ENCODE data around the gene RHEB. TPM values are rescaled to one million over a fixed set of nuclear protein-coding genes. Genes with fewer than 3 reads are reported as not detected.

Gene RHEB, protein sequence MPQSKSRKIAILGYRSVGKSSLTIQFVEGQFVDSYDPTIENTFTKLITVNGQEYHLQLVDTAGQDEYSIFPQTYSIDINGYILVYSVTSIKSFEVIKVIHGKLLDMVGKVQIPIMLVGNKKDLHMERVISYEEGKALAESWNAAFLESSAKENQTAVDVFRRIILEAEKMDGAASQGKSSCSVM
- total RNA-seq = 63.4 and 77.8 TPM in 2 replicates

DNA sequence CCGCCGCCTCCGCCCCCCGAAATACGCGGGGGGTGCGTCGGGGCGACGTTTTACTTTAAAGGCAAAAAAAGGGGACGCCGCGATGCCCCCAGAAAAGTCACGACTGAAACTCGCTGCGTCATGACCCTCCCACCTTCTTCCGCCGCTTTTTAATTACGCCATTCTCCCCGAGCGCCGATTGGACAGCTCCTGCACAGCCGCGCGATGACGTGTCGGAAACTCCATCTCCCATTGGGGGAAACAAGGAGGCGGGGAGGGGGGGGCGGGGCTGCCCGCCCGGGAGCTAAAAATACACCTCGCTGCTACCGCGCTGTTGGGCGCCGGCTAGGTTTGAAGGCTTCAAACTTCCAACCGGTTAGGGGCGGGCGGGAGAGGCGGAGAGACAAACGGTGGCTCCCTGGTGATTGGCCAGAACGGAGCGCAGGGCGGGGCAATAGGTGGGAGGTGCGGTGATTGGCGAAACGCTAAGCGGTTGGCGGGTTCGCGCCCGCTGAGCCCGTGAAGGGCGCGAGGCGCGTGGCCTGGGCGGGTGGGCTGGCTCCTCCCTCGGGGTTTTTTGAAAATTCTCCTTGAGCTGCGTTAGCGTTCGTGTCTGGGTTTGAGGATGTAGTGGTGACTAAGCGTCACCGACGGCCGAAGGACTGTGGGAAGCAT, at the start of gene RHEB:
Gene RHEB, minus strand, starts transcription at position 131 of the 654 bp plus-strand sequence. CDS start 384 bp downstream, outside the sequence.
- peak; percentile 98 for DNase-seq (ENCODE audit: insufficient read length, low spot score, missing footprints)
- Histone ChIP-seq H3K79me2 (ENCODE audit: insufficient read depth, low read length) (peaks cover 44% of the 10 kb centered on the region), H3K27me3 (ENCODE audit: insufficient read depth, low read length) (no peaks in the 10 kb centered on the region), H3K36me3 (ENCODE audit: insufficient read depth, low read length) (no peaks in the 10 kb centered on the region), H3K4me1 (ENCODE audit: insufficient read depth, low read length) (peaks cover 24% of the 10 kb centered on the region), H3K9me3 (ENCODE audit: low read depth, low read length) (no peaks in the 10 kb centered on the region), H3K27ac (ENCODE audit: low read depth, low read length) (peak within 1 kb of the TSS; percentile 91), H3K4me3 (ENCODE audit: insufficient read depth, low read length) (peak within 1 kb of the TSS; percentile 95), H4K20me1 (ENCODE audit: insufficient read depth, low read length) (peaks cover 38% of the 10 kb centered on the region), H3K4me2 (ENCODE audit: insufficient read depth, low read length) (peak within 1 kb of the TSS; percentile 89), H2AFZ (ENCODE audit: low read length) (peak within 1 kb of the TSS; percentile 85)
- TF ChIP-seq, protein P1, sequence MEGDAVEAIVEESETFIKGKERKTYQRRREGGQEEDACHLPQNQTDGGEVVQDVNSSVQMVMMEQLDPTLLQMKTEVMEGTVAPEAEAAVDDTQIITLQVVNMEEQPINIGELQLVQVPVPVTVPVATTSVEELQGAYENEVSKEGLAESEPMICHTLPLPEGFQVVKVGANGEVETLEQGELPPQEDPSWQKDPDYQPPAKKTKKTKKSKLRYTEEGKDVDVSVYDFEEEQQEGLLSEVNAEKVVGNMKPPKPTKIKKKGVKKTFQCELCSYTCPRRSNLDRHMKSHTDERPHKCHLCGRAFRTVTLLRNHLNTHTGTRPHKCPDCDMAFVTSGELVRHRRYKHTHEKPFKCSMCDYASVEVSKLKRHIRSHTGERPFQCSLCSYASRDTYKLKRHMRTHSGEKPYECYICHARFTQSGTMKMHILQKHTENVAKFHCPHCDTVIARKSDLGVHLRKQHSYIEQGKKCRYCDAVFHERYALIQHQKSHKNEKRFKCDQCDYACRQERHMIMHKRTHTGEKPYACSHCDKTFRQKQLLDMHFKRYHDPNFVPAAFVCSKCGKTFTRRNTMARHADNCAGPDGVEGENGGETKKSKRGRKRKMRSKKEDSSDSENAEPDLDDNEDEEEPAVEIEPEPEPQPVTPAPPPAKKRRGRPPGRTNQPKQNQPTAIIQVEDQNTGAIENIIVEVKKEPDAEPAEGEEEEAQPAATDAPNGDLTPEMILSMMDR (IDR thresholded peaks at IDR 0.05; ENCODE audit: extremely low read depth, low read depth, low read length) = no peak

DNA sequence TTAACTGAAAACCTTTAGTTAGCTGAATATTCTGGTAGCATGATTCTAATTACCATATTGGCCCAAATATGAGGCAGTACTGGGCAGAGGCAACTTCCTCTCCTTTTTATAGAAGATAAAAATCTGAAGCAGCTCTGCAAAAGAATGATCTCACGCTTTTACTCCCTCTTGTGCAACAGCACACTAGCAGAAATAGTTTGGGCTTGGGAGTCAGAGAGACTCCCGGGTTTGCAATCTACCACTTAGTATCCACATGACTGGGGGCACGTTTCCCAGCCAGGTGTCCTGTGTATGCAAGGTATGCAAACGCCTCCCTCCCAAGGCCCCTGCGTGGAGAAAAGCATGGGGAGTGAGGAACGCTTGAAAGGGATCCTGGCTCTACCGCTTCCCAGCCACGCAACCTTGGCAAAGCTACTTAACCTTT, 47.2 kb upstream of the RHEB start:
- Histone ChIP-seq H3K79me2 (ENCODE audit: insufficient read depth, low read length) (no peaks in the 10 kb centered on the region), H3K27me3 (ENCODE audit: insufficient read depth, low read length) (no peaks in the 10 kb centered on the region), H2AFZ (ENCODE audit: low read length) (no peak overlapping the region), H4K20me1 (ENCODE audit: insufficient read depth, low read length) (no peaks in the 10 kb centered on the region), H3K4me3 (ENCODE audit: insufficient read depth, low read length) (no peak overlapping the region), H3K4me1 (ENCODE audit: insufficient read depth, low read length) (no peaks in the 10 kb centered on the region), H3K4me2 (ENCODE audit: insufficient read depth, low read length) (no peak overlapping the region), H3K9me3 (ENCODE audit: low read depth, low read length) (no peaks in the 10 kb centered on the region), H3K36me3 (ENCODE audit: insufficient read depth, low read length) (peaks cover 29% of the 10 kb centered on the region), H3K27ac (ENCODE audit: low read depth, low read length) (peak overlapping the region; percentile 45)
- TF ChIP-seq, protein P1 (IDR thresholded peaks at IDR 0.05; ENCODE audit: extremely low read depth, low read depth, low read length) = no peak
- peak; percentile 72 for DNase-seq (ENCODE audit: insufficient read length, low spot score, missing footprints)

DNA sequence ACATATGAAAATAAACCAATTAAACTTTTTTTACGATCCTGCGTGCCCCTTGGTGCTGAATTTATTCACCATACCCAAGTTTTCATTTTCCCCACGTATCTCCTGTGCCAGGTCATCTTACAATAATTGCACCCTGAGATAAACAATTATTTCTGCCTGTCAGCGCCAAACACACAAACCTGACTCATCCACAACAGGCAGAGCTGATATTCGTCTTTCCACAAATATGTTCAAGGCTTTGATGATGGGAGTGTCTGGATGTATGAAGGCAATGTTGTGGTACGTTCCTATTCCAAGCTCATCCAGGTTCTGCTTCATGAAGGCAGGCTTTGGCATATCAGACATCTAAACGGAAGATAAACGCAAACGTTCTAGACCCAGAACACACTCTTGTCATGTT, 45.8 kb upstream of the RHEB start:
- H3K79me2 ChIP-seq (ENCODE audit: insufficient read depth, low read length) = no peaks in the 10 kb centered on the region
- no peaks in the 10 kb centered on the region for H3K4me1 ChIP-seq (ENCODE audit: insufficient read depth, low read length)
- H4K20me1 ChIP-seq (ENCODE audit: insufficient read depth, low read length) = no peaks in the 10 kb centered on the region
- TF ChIP-seq, protein P1 (IDR thresholded peaks at IDR 0.05; ENCODE audit: extremely low read depth, low read depth, low read length) = no peak
- no peak overlapping the region for H3K4me3 ChIP-seq (ENCODE audit: insufficient read depth, low read length)
- no peaks in the 10 kb centered on the region for H3K9me3 ChIP-seq (ENCODE audit: low read depth, low read length)
- no peak for DNase-seq (ENCODE audit: insufficient read length, low spot score, missing footprints)
- no peak overlapping the region for H2AFZ ChIP-seq (ENCODE audit: low read length)
- no peaks in the 10 kb centered on the region for H3K27me3 ChIP-seq (ENCODE audit: insufficient read depth, low read length)
- peaks cover 32% of the 10 kb centered on the region for H3K36me3 ChIP-seq (ENCODE audit: insufficient read depth, low read length)
- H3K4me2 ChIP-seq (ENCODE audit: insufficient read depth, low read length) = no peak overlapping the region
- H3K27ac ChIP-seq (ENCODE audit: low read depth, low read length) = no peak overlapping the region

DNA sequence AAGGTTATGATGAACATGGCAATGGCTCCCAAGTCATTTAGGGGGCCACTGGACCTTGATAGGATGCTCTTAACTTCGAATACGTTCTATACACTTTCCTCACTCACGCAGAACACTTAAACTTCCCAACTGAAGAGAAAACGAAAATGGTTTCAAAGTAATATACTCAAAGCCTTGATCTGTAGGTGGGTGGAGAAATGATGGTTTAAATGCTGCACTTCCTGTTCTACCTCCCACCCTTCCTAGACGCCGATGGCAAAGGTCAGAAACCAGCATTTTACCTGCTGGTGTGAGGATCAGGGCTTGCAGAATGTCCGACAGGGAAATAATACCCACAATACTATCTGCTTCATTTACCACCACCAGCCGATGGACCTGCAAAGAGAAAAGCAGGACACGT, 40.5 kb upstream of the RHEB start:
- no peak overlapping the region for H3K27ac ChIP-seq (ENCODE audit: low read depth, low read length)
- no peaks in the 10 kb centered on the region for H4K20me1 ChIP-seq (ENCODE audit: insufficient read depth, low read length)
- no peak overlapping the region for H3K4me2 ChIP-seq (ENCODE audit: insufficient read depth, low read length)
- no peak for DNase-seq (ENCODE audit: insufficient read length, low spot score, missing footprints)
- TF ChIP-seq, protein P1 (IDR thresholded peaks at IDR 0.05; ENCODE audit: extremely low read depth, low read depth, low read length) = no peak
- H2AFZ ChIP-seq (ENCODE audit: low read length) = no peak overlapping the region
- H3K9me3 ChIP-seq (ENCODE audit: low read depth, low read length) = no peaks in the 10 kb centered on the region
- no peak overlapping the region for H3K4me3 ChIP-seq (ENCODE audit: insufficient read depth, low read length)
- H3K27me3 ChIP-seq (ENCODE audit: insufficient read depth, low read length) = no peaks in the 10 kb centered on the region
- H3K36me3 ChIP-seq (ENCODE audit: insufficient read depth, low read length) = peaks cover 68% of the 10 kb centered on the region
- no peaks in the 10 kb centered on the region for H3K4me1 ChIP-seq (ENCODE audit: insufficient read depth, low read length)
- no peaks in the 10 kb centered on the region for H3K79me2 ChIP-seq (ENCODE audit: insufficient read depth, low read length)

All from osteoblast (primary cell).